Neural crest cell (in vitro differentiated cells): ENCODE data around the gene CD19. TPM values are rescaled to one million over a fixed set of nuclear protein-coding genes. Genes with fewer than 3 reads are reported as not detected.

Source experiments
- DNase-seq: peaks from one replicate; pipeline ENCODE4 v3.0.0; 2021; ENCODE audit warnings: low read depth, mixed read lengths, low spot score
- H3K27ac Mint-ChIP-seq: one replicate; pipeline ENCODE4 v1.8.0; 2021; ENCODE audit warnings: mild to moderate bottlenecking, mixed read lengths; ENCODE audit not compliant: unreplicated experiment
- H3K27me3 Mint-ChIP-seq: 2 replicates; pipeline ENCODE4 v1.8.0; 2021; ENCODE audit warnings: low read depth, mild to moderate bottlenecking, mixed read lengths
- H3K36me3 Mint-ChIP-seq: 2 replicates; pipeline ENCODE4 v1.8.0; 2021; ENCODE audit warnings: low read depth, mild to moderate bottlenecking, mixed read lengths
- H3K4me1 Mint-ChIP-seq: 2 replicates; pipeline ENCODE4 v1.8.0; 2021; ENCODE audit warnings: mixed read lengths
- H3K4me3 Mint-ChIP-seq: one replicate; pipeline ENCODE4 v1.8.0; 2021; ENCODE audit warnings: mild to moderate bottlenecking, mixed read lengths
- H3K9me3 Mint-ChIP-seq: 2 replicates; pipeline ENCODE4 v1.8.0; 2021; ENCODE audit warnings: mixed read lengths
- total RNA-seq: library from RNA; stranded (reverse); gene quantifications from 2 replicates; pipeline ENCODE4 v1.2.1, GENCODE V29; 2021
- TF ChIP-seq, protein P1 (sequence below): fragments of 200-600 bp; sonication (generic); conservative IDR thresholded peaks from 2 replicates; pipeline ENCODE4 v1.5.0; 2021; ENCODE audit warnings: antibody characterized with exemption, mild to moderate bottlenecking

CD19 gene
- total RNA-seq, 1 donor from 2014 or later: not detected

DNA sequence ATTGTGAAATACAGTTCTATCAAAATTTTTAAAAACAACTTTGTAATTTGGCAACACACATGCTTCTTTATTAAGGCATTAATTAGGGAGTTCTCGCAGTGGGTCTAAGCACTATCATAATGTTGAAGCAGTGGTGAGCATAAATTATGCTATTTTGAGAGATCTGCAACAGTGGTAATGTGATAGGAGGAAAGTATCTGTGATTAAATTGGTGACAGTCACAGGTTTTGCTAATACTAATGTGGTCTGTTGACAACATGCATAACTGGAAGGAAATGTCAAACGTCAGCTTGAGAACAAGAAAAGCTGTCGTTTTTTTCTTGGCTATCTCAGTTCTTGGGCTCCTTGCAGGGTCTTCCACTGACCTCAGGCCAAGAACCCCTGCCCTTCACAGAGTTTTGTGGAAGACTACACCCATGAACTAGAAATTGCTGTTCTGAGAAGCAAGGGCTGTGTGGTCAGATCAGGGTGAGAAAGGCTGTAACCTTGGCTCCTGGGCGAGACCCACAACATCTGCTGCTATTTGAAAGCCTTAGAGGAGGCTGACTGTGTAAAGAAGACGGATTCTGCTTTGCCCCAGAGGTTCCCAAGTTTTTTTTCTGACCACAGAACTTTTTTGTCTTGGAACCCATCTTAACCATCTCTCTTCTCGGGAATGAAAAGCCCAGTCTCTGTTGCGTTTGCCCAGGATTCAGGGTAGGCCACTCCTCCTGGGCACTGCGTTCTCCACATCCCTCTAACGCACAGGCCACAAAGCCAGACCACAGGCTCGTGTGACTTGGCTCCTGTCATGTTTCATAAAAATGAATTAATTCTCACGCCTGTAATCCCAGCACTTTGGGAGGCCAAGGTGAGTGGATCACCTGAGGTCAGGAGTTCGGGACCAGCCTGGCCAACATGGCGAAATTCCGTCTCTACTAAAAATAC is 39.5 kb upstream of the CD19 start:
- Mint-ChIP-seq H3K4me3 (no peak overlapping the region), H3K27me3 (no peaks in the 10 kb centered on the region), H3K4me1 (no peaks in the 10 kb centered on the region), H3K36me3 (no peaks in the 10 kb centered on the region), H3K9me3 (no peaks in the 10 kb centered on the region), H3K27ac (no peak overlapping the region)
- TF ChIP-seq, protein P1, sequence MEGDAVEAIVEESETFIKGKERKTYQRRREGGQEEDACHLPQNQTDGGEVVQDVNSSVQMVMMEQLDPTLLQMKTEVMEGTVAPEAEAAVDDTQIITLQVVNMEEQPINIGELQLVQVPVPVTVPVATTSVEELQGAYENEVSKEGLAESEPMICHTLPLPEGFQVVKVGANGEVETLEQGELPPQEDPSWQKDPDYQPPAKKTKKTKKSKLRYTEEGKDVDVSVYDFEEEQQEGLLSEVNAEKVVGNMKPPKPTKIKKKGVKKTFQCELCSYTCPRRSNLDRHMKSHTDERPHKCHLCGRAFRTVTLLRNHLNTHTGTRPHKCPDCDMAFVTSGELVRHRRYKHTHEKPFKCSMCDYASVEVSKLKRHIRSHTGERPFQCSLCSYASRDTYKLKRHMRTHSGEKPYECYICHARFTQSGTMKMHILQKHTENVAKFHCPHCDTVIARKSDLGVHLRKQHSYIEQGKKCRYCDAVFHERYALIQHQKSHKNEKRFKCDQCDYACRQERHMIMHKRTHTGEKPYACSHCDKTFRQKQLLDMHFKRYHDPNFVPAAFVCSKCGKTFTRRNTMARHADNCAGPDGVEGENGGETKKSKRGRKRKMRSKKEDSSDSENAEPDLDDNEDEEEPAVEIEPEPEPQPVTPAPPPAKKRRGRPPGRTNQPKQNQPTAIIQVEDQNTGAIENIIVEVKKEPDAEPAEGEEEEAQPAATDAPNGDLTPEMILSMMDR: no peak
- DNase-seq: no peak

DNA sequence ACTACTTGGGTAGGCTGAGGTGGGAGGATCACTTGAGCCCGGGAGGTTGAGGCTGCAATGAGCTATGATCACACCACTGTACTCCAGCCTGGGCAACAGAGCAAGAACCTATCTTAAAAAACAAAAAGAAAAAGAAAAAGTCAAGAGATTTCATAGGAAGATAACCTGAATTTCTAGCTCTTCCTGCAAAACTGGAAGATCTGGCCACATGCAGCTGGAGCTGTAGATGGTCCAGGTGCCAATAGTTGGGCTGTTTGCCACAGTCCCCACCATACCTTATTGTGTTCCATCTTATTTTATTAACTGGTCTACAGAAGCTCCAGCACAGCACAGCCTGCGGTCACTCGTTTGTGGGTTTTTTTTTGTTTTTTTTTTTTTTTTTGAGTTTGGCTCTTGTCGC is 38.5 kb upstream of the CD19 start:
- Mint-ChIP-seq H3K27me3 (no peaks in the 10 kb centered on the region), H3K27ac (no peak overlapping the region), H3K4me3 (no peak overlapping the region), H3K9me3 (no peaks in the 10 kb centered on the region), H3K36me3 (no peaks in the 10 kb centered on the region), H3K4me1 (no peaks in the 10 kb centered on the region)
- DNase-seq: no peak
- TF ChIP-seq, protein P1: no peak

DNA sequence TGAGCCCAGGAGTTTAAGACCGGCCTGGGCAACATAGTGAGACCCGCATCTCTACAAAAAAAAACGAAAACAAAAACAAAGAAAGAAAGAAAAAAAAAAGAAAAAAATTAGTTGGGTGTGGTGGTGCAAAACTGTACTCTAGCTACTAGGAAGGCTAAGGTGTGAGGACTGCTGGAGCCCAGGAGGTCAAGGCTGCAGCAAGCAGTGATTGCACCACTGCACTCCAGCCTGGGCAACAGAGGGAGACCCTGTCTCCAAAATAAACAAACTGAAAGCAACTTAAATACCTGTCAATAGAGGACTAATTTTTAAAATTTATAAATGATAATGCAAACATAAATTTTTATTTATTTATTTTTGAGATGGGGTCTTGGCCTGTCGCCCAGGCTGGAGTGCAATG is 36.2 kb upstream of the CD19 start:
- H3K27me3 Mint-ChIP-seq: no peaks in the 10 kb centered on the region
- no peaks in the 10 kb centered on the region for H3K36me3 Mint-ChIP-seq
- TF ChIP-seq, protein P1: no peak
- H3K9me3 Mint-ChIP-seq: no peaks in the 10 kb centered on the region
- no peak overlapping the region for H3K27ac Mint-ChIP-seq
- DNase-seq: no peak
- no peaks in the 10 kb centered on the region for H3K4me1 Mint-ChIP-seq
- no peak overlapping the region for H3K4me3 Mint-ChIP-seq

DNA sequence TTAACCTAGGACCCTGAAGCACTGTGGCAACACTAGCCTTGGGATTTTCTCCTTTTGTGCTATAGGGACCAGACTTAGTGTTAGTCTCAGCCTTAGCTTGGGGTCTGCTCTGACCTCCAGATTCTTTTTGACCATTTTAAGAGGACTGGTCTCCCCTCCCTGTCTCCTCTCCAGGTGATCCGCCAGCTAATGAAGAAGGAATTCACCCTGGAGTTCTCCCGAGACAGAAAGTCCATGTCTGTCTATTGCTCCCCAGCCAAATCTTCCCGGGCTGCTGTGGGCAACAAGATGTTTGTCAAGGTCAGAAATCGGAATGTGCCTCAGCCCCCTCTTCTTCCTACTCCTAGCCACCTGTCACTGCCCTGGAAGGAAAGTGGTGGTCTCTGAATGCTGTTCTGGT is 33.9 kb upstream of the CD19 start:
- TF ChIP-seq, protein P1: no peak
- H3K27ac Mint-ChIP-seq: peak overlapping the region; percentile 71
- no peaks in the 10 kb centered on the region for H3K27me3 Mint-ChIP-seq
- no peak for DNase-seq
- H3K4me3 Mint-ChIP-seq: no peak overlapping the region
- no peaks in the 10 kb centered on the region for H3K36me3 Mint-ChIP-seq
- H3K9me3 Mint-ChIP-seq: no peaks in the 10 kb centered on the region
- H3K4me1 Mint-ChIP-seq: no peaks in the 10 kb centered on the region

DNA sequence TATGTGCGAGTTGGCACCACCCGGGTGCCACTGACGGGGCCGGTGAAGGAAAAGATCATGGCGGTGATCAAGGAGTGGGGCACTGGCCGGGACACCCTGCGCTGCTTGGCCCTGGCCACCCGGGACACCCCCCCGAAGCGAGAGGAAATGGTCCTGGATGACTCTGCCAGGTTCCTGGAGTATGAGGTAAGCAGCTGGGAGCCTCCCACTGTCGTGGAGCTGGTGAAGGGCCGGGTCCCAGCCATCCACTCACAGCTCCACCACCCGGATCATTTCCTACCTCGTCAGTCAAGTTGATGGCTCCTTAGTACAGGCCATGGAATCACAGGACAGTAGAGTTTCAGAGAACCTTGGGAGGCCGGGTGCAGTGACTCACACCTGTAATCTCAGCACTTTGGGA is 33.5 kb upstream of the CD19 start:
- no peak for DNase-seq
- TF ChIP-seq, protein P1: no peak
- H3K4me3 Mint-ChIP-seq: no peak overlapping the region
- no peak overlapping the region for H3K27ac Mint-ChIP-seq
- H3K9me3 Mint-ChIP-seq: no peaks in the 10 kb centered on the region
- H3K27me3 Mint-ChIP-seq: no peaks in the 10 kb centered on the region
- H3K4me1 Mint-ChIP-seq: no peaks in the 10 kb centered on the region
- H3K36me3 Mint-ChIP-seq: no peaks in the 10 kb centered on the region
